NCI-H69 (cell line): ENCODE measurements around the gene BIK.
"Not testable (repeated sequence)": the region's sequence is repeated elsewhere in the genome, so short reads cannot be mapped to it uniquely, and the experiment has no call there.

Experiments
- DNase-seq: peaks from one replicate; lab custom pipeline; 2025; lab: John Stamatoyannopoulos, UW

BIK gene

GRCh38 chr22:43136255-43136654 lies 25.7 kb downstream of the BIK start:
- DNase-seq = peak; percentile 41

- no peak for DNase-seq
These were observed 26.3 kb downstream of the BIK start for GRCh38 chr22:43136801-43137200.

GRCh38 chr22:43142880-43143562 lies 32.5 kb downstream of the BIK start, which contains the start of gene MCAT:
Gene MCAT (minus strand): TSS chr22:43143398. CDS start chr22:43143348, 50 bp downstream.
- DNase-seq = peak; percentile 94

- no peak for DNase-seq
These were observed 34.4 kb downstream of the BIK start for GRCh38 chr22:43144949-43145348.

- not testable (repeated sequence) for DNase-seq
These were observed 34.8 kb downstream of the BIK start for GRCh38 chr22:43145371-43145770.

GRCh38 chr22:43146332-43146731 lies 35.8 kb downstream of the BIK start:
- DNase-seq = not testable (repeated sequence)

- DNase-seq = no peak
These were observed 37.3 kb downstream of the BIK start for GRCh38 chr22:43147821-43148220.

GRCh38 chr22:43148581-43148980 lies 38.0 kb downstream of the BIK start:
- DNase-seq = no peak

GRCh38 chr22:43150731-43151206 lies 40.2 kb downstream of the BIK start:
- DNase-seq = no peak

GRCh38 chr22:43151251-43152002 lies 40.9 kb downstream of the BIK start, which contains the start of gene TSPO:
Gene TSPO (plus strand): TSS chr22:43151559. CDS start chr22:43159239, 7,680 bp downstream.
- peak; percentile 70 for DNase-seq

GRCh38 chr22:43152003-43152356 lies 41.4 kb downstream of the BIK start:
- DNase-seq = no peak

GRCh38 chr22:43152357-43153071 lies 42.0 kb downstream of the BIK start:
- DNase-seq = peak; percentile 60

- no peak for DNase-seq
These were observed 43.3 kb downstream of the BIK start for GRCh38 chr22:43153899-43154298.

GRCh38 chr22:43154887-43155536 lies 44.5 kb downstream of the BIK start:
- DNase-seq = no peak

- DNase-seq = peak; percentile 69
These were observed 45.2 kb downstream of the BIK start for GRCh38 chr22:43155789-43156188.

- DNase-seq = no peak
These were observed 45.9 kb downstream of the BIK start for GRCh38 chr22:43156413-43156812.

GRCh38 chr22:43157874-43158546 lies 47.5 kb downstream of the BIK start:
- no peak for DNase-seq

- no peak for DNase-seq
These were observed 48.4 kb downstream of the BIK start for GRCh38 chr22:43158778-43159483.

GRCh38 chr22:43159484-43160178 lies 49.1 kb downstream of the BIK start:
- DNase-seq = peak; percentile 89

GRCh38 chr22:43160497-43161126 lies 50.1 kb downstream of the BIK start:
- no peak for DNase-seq
